GM19099 (cell line): Measurements from ENCODE around the gene SLC6A9.

ENCODE experiments used
- POLR2A ChIP-seq: IDR thresholded peaks from 3 replicates; pipeline ENCODE4 v1.6.1; 2011; ENCODE audit warnings: low read depth; ENCODE audit not compliant: insufficient read length; ENCODE audit errors: extremely low read depth

The SLC6A9 gene

DNA sequence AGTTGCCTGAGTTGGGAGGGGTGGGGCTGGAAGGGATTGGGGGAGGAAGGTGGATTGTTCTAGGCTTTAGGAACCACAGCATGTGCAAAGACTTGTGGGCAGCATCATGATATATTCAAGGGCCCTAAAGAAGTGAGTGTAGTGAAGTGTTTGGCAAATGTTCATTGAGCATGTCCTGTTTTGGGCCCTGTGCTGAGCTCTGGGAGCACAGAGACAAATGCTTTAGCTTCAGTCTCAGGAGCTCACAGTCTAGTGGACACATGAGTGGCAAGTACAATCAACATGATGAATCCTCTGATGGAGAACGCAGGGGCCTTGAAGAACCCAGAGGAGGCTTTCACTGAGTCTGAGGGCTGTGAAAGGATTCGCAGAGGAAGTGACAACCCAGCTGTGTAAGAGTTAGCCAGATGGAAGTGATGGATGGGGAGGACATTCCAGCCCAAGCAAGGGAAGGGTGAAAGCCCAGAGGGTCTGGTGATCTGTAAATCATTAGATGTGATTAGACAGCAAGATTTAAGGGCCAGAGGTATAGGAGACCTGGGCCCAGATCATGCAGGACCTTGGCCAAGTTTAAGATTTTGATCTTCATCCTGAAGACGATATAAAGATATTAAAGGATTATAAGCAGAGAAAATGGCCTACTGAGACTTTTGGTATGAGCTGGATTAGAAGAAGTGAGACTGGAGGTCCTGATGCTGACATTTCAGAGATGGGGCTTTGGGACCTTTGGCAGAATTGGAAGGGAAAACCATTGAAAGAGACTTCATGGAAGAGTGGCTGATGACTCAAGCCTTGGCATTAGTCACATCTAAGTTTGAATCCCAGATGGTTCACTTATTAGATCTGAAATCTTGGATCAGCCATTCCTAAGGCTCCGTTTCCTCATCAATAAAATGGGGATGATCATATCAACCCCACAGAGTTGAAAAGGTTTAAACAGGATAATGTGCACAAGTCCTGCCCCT is 80.0 kb downstream of the SLC6A9 start:
- no peak for TF ChIP-seq POLR2A

- TF ChIP-seq POLR2A: no peak
Measured at GRCh38 chr1:43949678-43950077, 81.6 kb downstream of the SLC6A9 start.

- TF ChIP-seq POLR2A: no peak
Measured at GRCh38 chr1:43947874-43948437, 83.3 kb downstream of the SLC6A9 start.

GRCh38 chr1:43947061-43947873 is 84.0 kb downstream of the SLC6A9 start:
- TF ChIP-seq POLR2A: no peak
